GM12892 (cell line): ENCODE data around the gene ACTRT2.

Source experiments
- DNase-seq: peaks from one replicate; pipeline ENCODE4 v3.0.0; 2011; ENCODE audit not compliant: insufficient read length
- FAIRE-seq: peaks from 2 replicates; lab custom pipeline; 2011; peaks lifted over from hg19 to GRCh38; lab: Jason Lieb, UNC
- POLR2A ChIP-seq: IDR thresholded peaks from 2 replicates; pipeline ENCODE4 v1.6.1; 2011; ENCODE audit warnings: low read depth, low read length, control low read depth
- POLR2AphosphoS5 ChIP-seq: IDR thresholded peaks from 2 replicates; pipeline ENCODE4 v1.6.1; 2011; ENCODE audit warnings: low read depth, low read length, control low read depth
- TAF1 ChIP-seq: IDR thresholded peaks from 2 replicates; pipeline ENCODE4 v1.6.1; 2011; ENCODE audit warnings: low read depth, mild to moderate bottlenecking, control low read depth, low read length, borderline replicate concordance

ACTRT2 gene

GRCh38 chr1:3054474-3054873 is 33.2 kb downstream of the ACTRT2 start:
- TF ChIP-seq POLR2A (no peak), POLR2AphosphoS5 (no peak), TAF1 (no peak)
- DNase-seq (no peak), FAIRE-seq (no peak)

- DNase-seq (no peak), FAIRE-seq (no peak)
- TF ChIP-seq POLR2AphosphoS5 (no peak), TAF1 (no peak), POLR2A (no peak)
Measured at GRCh38 chr1:3055051-3055450, 33.8 kb downstream of the ACTRT2 start.

GRCh38 chr1:3056641-3057040 is 35.4 kb downstream of the ACTRT2 start:
- DNase-seq (no peak), FAIRE-seq (no peak)
- TF ChIP-seq TAF1 (no peak), POLR2A (no peak), POLR2AphosphoS5 (no peak)

- TF ChIP-seq POLR2AphosphoS5 (no peak), POLR2A (no peak), TAF1 (no peak)
- DNase-seq (no peak), FAIRE-seq (no peak)
Measured at GRCh38 chr1:3058263-3059030, 37.2 kb downstream of the ACTRT2 start.

- no peak for FAIRE-seq
- TF ChIP-seq POLR2AphosphoS5 (no peak), TAF1 (no peak), POLR2A (no peak)
Measured at GRCh38 chr1:3060127-3060526, 38.9 kb downstream of the ACTRT2 start.

GRCh38 chr1:3060601-3061551 is 39.6 kb downstream of the ACTRT2 start:
- TF ChIP-seq POLR2AphosphoS5 (no peak), POLR2A (no peak), TAF1 (no peak)
- DNase-seq (no peak), FAIRE-seq (no peak)

More at GRCh38 chr1:3060127-3060526, 38.9 kb downstream of the ACTRT2 start:
- DNase-seq = no peak

GRCh38 chr1:3061566-3061965 is 40.3 kb downstream of the ACTRT2 start:
- no peak for TF ChIP-seq POLR2AphosphoS5
- DNase-seq (no peak), FAIRE-seq (no peak)

- FAIRE-seq = no peak
- no peak for DNase-seq
- TF ChIP-seq POLR2AphosphoS5 (no peak), POLR2A (no peak), TAF1 (no peak)
Measured at GRCh38 chr1:3061981-3062615, 40.8 kb downstream of the ACTRT2 start.

- no peak for TF ChIP-seq TAF1
- TF ChIP-seq POLR2A = no peak
- TF ChIP-seq POLR2AphosphoS5 = no peak
- FAIRE-seq (no peak), DNase-seq (no peak)
Measured at GRCh38 chr1:3062616-3063378, 41.5 kb downstream of the ACTRT2 start.

- TF ChIP-seq POLR2AphosphoS5 = no peak
- no peak for TF ChIP-seq TAF1
- no peak for TF ChIP-seq POLR2A
- FAIRE-seq (no peak), DNase-seq (no peak)
Measured at GRCh38 chr1:3063379-3064295, 42.4 kb downstream of the ACTRT2 start.
